GM18507 (cell line): Measurements from ENCODE around the gene TSHZ2.
"Not testable (repeated sequence)": the region's sequence is repeated elsewhere in the genome, so short reads cannot be mapped to it uniquely, and the experiment has no call there.

Experiments used
- DNase-seq: peaks from one replicate; pipeline ENCODE4 v3.0.0; 2011; ENCODE audit warnings: low read depth; ENCODE audit not compliant: insufficient read length; ENCODE audit errors: extremely low spot score
- FAIRE-seq: peaks from 2 replicates; lab custom pipeline; 2011; peaks lifted over from hg19 to GRCh38; lab: Jason Lieb, UNC

Gene TSHZ2

GRCh38 chr20:53077373-53078205, 105.4 kb downstream of the TSHZ2 start:
- DNase-seq (no peak), FAIRE-seq (no peak)

DNA sequence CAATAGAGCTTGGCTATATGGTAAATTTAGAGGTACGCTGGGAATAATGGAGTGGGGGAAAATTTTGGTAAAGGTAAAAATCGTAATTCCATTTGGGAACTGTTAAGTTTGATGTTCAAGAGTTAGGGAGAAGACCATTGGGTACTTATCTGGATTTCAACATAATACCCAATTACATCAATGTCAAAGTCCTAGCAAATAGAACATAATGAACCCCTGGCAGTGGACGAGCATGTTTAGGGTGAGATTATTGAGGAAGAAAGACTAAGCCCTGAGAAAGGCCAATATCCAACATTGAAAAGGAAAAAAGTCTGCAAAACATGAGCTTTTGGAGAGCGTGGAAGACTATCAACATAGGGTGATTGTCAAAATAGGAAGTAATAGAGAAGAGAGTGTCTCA, 106.6 kb downstream of the TSHZ2 start:
- no peak for FAIRE-seq

DNA sequence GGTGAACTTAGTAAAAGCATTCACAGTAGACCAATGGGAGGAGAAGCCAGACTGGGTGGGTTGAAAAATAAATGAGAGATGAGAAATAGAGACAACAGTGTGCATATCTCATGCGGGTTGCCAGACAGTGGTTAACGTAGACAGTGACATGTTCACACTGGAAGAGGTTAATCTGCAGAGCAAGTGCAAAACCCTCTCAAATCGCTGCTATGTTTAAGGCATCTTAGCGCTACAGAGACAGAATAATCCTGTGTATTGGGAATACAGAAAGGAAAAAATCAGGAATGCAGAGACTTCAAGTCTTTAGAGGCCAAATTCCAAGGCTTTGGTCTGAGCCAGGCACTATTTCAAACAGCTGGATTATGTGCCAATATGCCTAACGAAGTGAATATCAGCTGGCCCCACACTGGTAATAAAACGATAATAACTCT, 107.1 kb downstream of the TSHZ2 start:
- no peak for FAIRE-seq

More for the DNA sequence above, 106.6 kb downstream of the TSHZ2 start:
- DNase-seq: no peak

GRCh38 chr20:53079828-53080686, 107.9 kb downstream of the TSHZ2 start:
- DNase-seq (no peak), FAIRE-seq (no peak)

More for the DNA sequence above, 107.1 kb downstream of the TSHZ2 start:
- no peak for DNase-seq

- DNase-seq: no peak
- no peak for FAIRE-seq
Measured at GRCh38 chr20:53080687-53080962, 108.5 kb downstream of the TSHZ2 start.

DNA sequence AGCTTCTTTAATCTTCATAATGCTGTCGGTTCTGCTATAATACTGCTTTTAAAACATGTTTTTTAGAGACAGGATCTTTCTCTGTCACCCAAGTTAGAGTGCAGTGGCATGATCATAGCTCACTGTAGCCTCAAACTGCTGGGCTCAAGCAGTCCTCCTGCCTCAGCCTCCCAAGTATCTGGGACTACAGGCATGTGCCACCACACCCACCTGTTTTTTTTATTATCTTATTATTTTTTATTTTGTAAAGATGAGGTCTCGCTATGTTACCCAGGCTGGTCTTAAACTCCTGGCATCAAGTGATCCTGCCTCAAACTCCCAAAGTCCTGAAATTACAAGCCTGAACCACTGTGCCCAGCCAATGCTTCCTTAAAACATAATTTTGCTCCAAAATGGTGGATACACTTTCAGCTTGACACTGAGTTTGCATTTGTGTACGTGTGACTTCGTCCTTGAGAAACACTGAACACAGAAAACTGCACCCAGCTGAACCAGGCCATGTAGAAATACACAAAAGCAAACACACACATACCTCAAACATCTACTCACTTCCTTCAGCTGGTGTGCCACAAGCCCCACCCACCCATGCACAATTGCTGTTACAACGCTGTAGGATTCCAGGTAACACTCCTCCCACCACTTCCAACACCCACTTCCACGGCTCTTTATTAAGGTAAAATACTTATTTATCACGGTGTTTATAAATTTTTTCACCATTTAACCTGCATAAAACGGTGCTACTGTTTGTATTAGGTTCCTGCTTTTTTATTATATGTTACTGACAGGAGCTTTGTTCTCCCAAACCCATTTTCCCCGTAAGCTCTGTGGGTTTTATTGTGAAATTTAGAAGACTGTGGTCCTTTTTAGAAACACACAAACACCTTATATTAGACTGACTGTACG, 109.1 kb downstream of the TSHZ2 start:
- DNase-seq: no peak
- FAIRE-seq: no peak

DNA sequence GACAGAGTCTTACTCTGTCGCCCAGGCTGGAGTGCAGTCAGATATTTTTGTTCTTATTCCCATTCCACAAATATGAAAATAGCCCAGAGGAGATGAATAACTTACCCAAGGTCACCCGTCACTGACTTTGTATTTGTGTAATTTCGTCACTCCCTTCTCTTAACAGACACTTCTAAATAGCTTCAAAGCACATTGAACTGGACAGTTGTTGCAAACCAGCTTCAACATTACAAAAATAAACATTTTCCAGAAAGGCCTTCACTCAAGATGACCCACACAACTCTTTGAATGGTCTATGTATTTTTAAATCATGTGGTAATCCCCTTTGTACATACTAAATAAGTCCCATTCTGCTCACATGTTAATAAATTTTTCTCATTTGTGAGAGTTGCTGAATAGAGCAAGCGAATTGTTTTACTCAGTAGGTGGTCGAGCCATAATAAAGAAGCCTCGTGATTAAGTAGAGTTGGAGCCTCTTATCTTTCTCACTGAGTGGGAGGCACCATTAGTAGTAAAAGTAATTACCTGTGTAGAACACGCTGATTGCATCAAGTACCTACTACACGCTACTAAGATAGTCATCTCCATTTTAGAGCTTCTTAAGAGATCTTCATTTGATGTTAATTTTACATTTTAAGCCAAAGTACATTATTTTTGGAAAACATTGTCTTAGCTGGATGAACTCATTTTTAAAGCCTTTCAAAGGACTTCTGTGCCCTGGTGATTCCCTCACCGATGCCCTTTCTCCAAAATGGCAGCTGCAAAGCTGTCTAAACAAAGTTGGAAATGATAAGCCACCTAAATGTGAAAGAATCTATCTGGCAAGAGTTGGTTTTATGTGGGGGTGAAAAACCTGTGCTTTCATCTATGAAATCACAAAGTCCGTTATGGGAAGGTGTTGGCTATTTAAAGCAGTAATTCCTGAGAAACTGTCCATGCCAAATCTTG, 110.0 kb downstream of the TSHZ2 start:
- FAIRE-seq (no peak), DNase-seq (no peak)

- FAIRE-seq (no peak), DNase-seq (no peak)
Measured at GRCh38 chr20:53083411-53083810, 111.3 kb downstream of the TSHZ2 start.

DNA sequence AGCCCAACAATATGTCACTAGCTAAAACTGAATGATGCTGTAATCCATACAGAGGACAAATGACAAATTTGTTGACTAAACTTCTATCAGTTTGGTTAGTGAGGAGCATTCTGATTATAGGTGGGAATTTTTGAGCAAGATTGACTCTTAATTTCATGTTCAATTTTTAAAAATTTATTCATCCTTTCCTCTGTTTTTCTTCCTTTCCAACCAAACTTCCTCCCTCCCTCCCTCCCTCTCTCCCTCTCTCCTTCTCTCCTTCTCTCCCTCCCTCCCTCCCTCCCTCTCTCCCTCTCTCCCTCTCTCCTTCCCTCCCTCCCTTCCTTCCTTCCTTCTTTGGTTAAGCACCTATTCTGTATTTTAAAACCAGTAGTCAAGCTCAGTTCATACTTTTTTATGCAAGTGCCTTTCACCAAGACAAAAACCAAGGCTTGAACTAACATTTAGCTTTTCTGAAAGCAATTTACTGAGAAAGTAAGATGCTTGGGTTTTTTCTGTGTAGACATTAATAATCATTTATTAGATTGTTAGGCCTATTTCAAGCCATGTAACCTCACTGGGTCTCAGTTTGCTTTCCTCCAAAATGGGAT, 112.3 kb downstream of the TSHZ2 start:
- no peak for FAIRE-seq
- no peak for DNase-seq

DNA sequence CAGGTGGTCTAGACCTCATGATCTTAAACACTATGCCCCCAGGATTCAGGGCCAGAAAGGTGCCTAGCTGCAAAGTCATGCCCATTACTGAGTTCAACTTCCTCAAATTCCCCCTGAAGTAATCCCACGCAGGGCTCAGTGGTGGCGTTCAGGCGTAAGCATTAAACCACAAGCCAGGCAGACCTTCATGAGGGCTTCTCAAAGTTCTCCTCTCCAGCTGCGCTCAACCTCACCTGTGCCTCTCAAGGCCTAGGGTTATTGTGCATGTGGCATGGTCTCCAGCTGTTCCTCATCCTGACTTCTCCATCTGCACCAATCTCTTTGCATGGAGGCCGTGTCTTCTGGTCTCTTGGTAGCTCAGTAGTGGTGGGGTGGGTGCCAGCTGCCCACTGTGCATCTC, 113.6 kb downstream of the TSHZ2 start:
- no peak for FAIRE-seq
- no peak for DNase-seq

DNA sequence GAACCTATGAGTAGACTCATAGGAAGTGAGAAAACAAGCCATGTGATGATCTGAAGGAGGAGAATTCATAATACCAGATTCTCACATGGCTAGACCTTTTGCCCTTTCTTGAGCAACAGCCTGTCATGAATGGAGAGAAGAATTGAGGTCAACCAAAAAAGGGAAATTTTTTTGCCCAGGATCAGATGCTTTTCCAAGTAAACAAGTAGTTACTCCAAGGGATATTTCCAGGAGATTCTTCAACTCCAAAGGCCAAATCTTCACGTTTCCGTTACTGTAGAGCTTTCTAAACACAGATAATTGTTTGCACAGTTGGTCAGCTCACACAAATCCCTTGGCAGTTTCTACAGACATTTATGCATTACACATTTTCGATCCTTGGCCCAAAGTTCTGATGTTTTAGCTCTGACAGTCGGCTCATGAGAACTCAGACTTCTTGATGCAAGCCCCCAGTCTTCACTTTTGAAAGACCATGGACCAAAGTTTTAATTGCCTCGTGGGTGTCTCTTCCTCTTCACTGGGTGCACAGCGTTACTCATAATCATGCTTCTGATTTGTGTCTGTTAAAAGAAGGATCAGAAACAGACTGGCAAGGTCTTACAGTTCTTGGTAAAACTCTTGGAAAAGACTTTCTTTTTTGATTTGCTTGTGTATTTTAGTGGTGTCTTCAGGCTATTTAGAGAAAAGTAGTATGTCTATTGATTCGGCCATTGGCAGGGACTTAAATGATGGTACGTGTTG, 115.0 kb downstream of the TSHZ2 start:
- DNase-seq: no peak
- FAIRE-seq: no peak

- DNase-seq (no peak), FAIRE-seq (no peak)
Measured at GRCh38 chr20:53088786-53089185, 116.6 kb downstream of the TSHZ2 start.

GRCh38 chr20:53089851-53090250, 117.7 kb downstream of the TSHZ2 start:
- DNase-seq, FAIRE-seq: not testable (repeated sequence)

GRCh38 chr20:53091789-53092188, 119.6 kb downstream of the TSHZ2 start:
- no peak for FAIRE-seq
- DNase-seq: no peak

- FAIRE-seq (no peak), DNase-seq (no peak)
Measured at GRCh38 chr20:53092772-53093300, 120.7 kb downstream of the TSHZ2 start.

DNA sequence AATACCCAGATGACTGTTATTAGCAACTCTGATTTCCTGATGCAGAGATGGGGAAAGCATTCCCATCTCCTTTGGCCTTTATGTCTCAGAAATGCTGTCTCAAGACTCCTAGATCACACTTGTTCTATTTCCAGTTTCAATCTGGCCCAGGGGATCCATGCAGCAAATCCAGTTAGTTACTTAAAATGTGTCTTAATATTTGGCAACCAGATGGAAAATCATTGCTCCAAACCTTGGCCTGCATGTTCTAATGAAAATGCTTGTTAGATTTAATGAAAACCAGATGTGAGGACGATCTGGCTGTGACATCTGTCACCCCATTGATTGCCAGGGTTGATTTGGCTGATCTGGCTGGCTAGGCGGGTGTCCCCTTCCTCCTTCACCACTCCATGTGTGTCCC, 125.2 kb downstream of the TSHZ2 start:
- DNase-seq: no peak
- no peak for FAIRE-seq

DNA sequence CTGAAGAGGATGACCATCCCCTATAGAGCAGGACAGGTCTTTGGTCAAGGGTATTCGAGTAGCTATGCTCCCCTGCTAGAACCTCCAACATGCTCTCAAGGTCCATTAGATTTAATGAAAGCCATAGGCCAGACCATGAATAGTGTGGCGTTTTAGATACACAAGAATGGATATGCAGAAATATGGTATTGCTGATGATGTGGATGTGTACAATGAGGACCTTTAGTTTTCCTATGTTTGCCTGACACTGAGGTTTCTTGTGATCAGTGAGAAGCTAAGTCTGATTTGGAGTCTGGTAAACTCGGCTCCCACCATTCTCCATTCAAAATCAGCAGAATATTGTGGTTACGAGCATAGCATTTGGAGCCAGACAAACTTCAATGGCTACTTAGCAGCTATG, 125.6 kb downstream of the TSHZ2 start:
- DNase-seq (no peak), FAIRE-seq (no peak)

DNA sequence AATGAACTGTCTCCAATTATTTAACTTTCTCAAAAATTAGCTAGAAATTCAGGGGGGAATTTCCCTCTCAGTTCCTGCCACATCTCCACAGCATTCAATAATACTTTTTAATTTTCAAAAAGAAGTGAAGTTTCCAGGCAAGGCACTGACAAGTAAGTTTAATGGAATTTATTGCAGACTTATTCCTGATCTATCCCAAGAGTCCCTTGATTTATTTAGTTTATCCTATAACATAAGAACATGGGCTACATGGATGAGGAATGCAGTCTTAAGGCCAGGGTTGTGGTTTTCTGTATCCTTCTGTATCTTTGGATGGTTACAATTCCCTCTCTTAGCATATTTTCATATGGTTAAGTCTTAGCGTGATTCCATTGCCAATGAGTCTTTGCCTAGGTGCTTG, 126.5 kb downstream of the TSHZ2 start:
- no peak for DNase-seq
- FAIRE-seq: no peak
